NCI-H510A treated with DMSO at 0.1 percent for 48 hours (cell line): ENCODE measurements around the gene CCDC9.
"Not testable (repeated sequence)": the region's sequence is repeated elsewhere in the genome, so short reads cannot be mapped to it uniquely, and the experiment has no call there.

Experiments
- DNase-seq: peaks from one replicate; lab custom pipeline; 2025; lab: John Stamatoyannopoulos, UW

Gene CCDC9

DNA sequence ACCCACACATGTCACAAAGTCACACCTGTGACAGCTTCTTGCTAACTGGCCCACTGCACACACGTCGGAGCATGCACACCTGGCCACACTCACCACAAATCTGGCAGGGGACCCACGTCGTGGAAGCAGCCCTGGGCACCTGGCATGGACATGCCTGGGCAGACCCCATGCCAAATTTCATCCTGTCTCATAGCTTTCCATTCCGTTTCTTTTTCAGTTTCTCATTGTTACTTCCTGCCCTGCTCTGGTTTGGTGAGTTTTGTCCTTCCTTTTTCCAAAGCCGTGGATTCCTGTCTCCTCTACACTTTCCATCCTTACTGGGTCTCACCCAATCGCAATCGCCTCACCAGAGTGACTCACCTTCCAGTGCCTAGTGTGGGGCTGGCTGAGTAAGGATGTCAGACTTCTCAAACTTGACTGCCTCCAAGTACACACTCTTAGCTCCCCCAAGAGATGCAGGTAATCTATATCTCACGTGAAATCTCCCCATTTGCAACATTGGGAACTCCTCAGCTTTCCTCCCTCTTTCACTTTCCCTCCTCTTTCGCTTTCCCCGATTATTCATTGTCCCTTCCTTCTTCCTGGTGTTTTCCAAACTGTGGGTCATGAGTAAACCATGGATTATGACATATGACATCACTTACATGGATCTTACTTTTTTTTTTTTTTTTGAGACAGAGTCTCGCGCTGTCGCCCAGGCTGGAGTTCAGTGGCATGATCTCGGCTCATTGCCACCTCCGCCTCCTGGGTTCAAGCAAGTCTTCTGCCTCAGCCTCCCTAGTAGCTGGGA, 23.7 kb upstream of the CCDC9 start:
- no peak for DNase-seq

- DNase-seq, result no peak
Observed at GRCh38 chr19:47236072-47236675, 20.2 kb upstream of the CCDC9 start.

DNA sequence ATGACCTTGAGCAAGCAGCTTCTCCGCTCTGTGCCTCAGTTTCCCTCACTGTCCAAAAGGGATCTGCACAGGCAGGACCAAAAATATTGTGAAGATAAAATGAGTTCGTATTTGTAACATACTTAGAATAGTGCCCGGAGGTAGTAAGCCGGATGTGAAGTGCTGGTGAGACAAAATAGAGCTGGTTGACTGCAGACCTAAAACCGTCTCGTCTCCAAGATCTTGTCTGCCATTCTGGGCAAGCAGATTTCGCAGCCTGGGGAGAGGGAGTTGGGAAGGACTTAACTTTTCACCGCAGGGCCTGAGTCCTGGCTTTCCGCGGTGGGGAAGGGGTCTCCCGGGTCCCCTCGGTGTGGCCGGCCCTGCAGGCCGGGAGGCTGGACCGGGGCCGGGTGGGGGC, 17.2 kb upstream of the CCDC9 start:
- DNase-seq, result no peak

- peak; percentile 18 for DNase-seq
Observed at GRCh38 chr19:47239610-47240296, 16.6 kb upstream of the CCDC9 start.

DNA sequence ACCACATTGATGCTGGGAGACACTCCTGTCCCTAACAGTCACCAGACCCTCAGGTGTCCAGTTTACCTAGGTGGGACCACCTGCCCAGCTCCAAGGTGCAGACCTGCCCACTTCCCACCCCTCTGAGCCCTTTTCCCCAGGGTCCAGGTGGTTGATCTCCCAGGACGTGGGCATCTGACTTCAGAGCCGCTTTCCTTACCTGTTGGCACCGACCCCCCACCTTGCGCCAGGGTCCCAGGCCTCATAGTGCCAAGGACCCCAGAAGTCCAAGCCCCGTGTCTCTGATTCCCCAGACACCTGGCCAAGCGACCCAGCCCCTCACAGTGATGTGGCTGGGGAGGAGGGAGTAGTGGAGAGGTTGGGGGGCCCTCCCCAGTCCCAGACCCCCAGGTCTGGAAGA, 15.8 kb upstream of the CCDC9 start:
- DNase-seq, result no peak

- DNase-seq, result peak; percentile 87
Observed at GRCh38 chr19:47240996-47241918, 15.1 kb upstream of the CCDC9 start.

DNA sequence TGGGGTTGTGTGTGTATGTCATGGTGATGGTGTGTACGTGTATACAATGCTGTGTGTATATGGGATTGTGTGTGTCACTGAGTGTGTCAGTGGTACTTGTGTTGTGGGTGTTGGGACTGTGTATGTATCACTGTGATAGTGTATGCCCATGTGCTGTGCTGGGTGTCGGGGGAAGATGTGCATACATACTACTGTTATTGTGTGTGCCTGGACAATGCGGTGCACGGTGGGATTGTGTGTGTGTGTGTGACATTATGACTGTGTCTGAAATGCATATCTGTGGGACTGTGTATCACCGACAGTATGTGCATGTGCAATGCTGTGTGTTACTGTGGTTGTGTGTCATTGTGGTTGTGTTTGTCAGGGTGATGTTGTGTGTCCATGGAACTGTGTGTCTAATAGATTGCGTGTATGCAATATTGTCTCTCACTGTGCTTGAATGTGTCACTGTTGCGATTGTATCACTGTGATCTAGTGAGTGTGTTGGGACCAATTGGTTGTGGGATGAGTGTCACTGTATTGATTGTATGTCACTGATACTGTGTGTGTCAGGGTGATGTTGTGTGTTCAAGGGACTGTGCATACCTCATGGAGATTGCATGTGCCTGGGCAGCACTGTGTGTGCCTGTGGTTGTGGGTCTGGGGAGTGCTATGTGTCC, 14.3 kb upstream of the CCDC9 start:
- no peak for DNase-seq

- DNase-seq, result no peak
Observed at GRCh38 chr19:47243364-47243775, 13.0 kb upstream of the CCDC9 start.

- peak; percentile 91 for DNase-seq
Observed at GRCh38 chr19:47243776-47244547, 12.4 kb upstream of the CCDC9 start.

DNA sequence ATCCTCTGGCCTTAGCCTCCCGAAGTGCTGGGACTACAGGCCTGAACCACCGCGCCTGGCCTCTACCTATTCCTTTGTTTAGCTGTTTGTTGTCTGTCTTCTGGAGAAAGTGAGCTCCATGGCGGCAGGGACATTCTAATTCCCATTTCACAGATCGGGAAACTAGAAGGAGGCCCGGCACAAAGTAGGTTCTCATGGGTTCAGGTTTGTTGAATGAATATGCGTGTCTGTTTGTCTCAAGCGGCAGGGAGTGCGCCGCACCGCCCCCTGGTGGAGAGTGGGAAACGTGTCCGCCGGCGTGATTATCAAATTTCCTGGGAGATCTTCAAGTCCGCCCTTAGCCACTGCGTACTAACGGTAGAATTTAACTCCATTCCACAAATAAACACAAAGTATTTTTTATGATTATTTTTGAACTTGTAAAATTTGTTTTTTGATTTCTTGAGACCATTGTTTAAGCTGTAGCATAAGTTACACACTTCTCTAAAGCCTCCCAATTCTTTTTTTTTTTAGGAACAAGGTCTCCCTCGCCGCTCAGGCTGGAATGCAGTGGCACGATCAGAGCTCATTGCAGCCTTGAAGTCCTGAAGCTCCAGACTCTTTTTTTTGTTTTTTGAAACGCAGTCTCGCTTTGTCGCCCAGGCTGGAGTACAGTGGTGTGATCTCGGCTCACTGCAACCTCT, 8.9 kb upstream of the CCDC9 start:
- peak; percentile 74 for DNase-seq

DNA sequence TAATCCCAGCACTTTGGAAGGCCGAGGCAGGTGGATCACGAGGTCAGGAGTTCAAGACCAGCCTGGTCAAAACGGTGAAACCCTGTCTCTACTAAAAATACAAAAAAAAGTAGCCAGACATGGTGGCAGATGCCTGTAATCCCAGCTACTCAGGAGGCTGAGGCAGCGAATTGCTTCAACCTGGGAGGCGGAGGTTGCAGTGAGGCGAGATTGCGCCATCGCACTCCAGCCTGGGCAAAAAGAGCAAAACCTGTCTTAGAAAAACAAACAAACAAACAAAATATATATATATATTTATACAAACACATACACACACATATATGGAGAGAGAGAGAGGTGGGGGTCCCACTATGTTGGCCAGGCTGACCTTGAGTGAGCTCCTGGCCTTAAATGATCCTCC, 3.3 kb upstream of the CCDC9 start:
- DNase-seq, result not testable (repeated sequence)

- no peak for DNase-seq
Observed at GRCh38 chr19:47253467-47253881, 2.9 kb upstream of the CCDC9 start.

DNA sequence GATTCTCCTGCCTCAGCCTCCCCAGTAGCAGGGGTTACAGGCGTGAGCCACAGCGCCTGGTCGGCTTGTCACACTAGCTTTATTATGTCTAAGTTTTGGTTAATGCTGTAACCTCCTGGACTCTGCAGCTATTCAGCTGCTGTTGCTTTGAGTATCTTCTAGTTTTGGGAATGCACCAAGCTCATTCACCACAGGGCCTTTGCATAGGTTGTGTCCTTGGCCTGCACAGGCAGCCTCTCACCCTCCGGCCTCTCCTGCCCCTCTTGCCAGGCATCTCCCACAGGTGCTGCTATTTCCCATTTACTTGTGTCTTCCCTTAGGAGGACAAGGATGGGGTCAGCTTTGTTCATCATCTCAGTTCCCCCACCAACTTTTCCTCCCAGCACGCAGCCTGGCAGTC, 2.4 kb upstream of the CCDC9 start:
- no peak for DNase-seq

- DNase-seq, result peak; percentile 100
Observed at GRCh38 chr19:47256693-47257410, 527 bp downstream of the CCDC9 start.

DNA sequence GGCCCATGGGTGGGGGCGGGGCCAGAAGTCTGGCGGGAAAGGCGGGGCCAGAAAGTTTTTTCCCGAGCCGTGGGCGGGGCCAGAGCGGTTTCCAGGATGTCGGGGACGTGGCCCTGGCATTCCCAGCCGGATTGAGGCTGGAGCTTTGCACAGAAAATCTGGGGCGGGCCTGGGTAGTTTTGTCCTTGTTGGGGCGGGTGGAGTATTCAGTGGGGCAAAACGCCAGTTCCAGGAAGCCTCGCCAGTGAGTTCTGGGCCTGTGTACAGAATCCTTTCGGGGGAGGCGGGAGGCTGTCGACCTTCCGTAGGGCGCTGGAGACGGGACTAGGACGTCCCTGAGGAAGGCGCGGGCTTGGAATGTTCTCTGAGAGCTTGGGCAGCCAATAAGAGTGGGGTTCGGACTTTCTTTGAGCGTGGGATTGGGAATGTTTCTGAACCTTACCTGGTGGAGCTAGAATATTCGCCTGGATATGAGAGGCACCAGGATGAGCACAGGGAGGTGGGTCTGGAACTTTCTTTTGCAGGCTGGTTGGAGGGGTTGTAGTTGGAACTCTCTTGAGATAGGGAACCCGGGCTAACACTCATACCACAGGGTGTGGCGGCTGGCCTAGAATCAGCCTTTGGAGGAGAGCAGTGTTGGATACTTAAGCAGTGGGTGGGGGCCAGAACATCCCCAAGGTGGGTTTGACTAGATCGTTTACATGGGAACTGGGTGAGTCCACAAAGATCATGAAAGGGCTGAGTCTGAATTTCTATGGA, 1.3 kb downstream of the CCDC9 start:
- peak; percentile 67 for DNase-seq

DNA sequence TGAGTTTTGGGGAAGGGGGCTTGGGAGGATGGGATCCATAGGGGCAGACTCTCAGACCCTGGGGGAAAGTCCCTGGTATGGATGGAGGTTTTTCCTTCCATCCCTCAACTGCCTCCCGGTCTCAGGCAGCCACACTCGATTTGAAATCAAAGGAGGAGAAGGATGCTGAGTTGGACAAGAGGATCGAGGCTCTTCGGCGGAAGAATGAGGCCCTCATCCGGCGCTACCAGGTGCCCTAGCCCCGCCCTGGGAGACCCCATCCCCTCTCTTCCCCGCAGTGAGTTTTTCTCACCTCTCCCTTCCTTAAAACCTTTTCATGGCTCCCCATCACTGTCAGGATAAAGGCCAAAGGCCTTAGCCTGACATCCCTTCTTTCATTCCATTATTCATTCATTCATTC, 2.1 kb downstream of the CCDC9 start:
- DNase-seq, result no peak

DNA sequence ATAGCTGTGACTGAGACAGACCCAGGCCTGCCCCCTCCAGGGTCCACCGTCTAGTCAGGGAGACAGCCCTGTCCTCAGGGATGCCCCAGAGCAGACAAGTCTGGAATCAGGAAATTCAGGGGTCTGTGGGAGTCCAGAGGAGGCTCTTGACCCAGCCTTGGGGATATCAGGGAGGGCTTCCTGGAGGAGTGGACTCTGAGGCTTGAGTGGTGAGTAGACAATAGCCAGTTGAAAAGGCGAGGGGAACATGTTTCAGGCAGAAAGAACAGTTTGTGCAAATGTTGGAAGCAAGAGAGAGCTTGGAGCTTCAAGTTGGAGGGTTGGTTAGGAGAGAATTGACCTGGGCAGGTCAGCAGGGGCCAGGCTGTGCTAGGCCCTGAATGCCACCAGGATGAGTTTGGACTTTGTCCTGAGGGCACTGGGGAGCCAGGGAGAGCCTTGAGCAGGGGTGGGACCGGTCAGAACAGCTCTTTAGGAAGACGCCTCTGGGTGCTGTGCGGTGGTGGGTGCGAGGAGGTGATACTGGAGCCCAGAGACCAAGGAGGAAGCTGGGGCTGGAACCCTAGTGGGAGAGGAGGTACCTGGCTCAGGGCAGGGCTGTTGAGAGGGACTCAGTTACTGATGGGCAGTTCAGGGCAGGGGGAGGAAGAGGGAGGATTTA, 2.7 kb downstream of the CCDC9 start:
- DNase-seq, result no peak

DNA sequence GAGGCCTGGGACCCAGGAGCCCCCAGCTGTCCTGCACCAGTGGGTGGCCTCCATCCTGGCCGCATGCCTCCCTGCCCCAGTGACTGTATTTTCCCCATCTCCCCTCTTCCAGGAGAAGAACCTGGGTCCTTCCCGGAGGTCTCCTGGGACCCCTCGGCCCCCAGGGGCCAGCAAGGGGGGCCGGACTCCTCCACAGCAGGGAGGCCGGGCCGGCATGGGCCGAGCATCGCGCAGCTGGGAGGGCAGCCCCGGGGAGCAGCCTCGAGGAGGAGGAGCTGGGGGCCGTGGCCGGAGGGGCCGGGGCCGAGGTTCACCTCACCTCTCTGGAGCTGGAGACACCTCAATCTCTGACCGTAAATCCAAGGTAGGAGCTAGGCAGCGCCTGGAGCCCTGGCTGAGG, 4.2 kb downstream of the CCDC9 start:
- DNase-seq, result no peak
